Gastrocnemius medialis (tissue), 4 donors: Measurements from ENCODE around the gene PSMD5. TPM values are rescaled to one million over a fixed set of nuclear protein-coding genes. Genes with fewer than 3 reads are reported as not detected.

ENCODE experiments used
- ATAC-seq, 2 donors: fragments of 150-250 bp; one replicate each; pipeline ENCODE4 v1.9.1; 2016
- DNase-seq, 2 donors: peaks; one replicate each; pipeline ENCODE4 v3.0.0-alpha.2; 2019
- H3K27ac ChIP-seq, 4 donors: fragments of 200-600 bp; sonication (generic); 1 replicate in 1 of 4; 2 replicates in 3 of 4; pipeline ENCODE4 v1.5.1; 2016 to 2018; ENCODE audit warnings: mild to moderate bottlenecking in 2 of 4, moderate library complexity in 1 of 4
- H3K27me3 ChIP-seq, 3 donors: fragments of 200-600 bp; sonication (generic) in 2 of 3; 1 replicate in 1 of 3; 2 replicates in 2 of 3; pipeline versions ENCODE4 v1.5.1 to v1.6.0; 2016 to 2019; ENCODE audit warnings: mild to moderate bottlenecking in 1 of 3, moderate library complexity in 1 of 3
- H3K36me3 ChIP-seq, 2 donors: fragments of 200-600 bp; sonication (generic) in 1 of 2; one replicate each; pipeline ENCODE4 v1.5.1; 2017 to 2018
- H3K4me1 ChIP-seq, 2 donors: fragments of 200-600 bp; sonication (generic) in 1 of 2; one replicate each; pipeline ENCODE4 v1.5.1; 2016 to 2017; ENCODE audit warnings: mild to moderate bottlenecking in 2 of 2
- H3K4me3 ChIP-seq, 4 donors: fragments of 200-600 bp; sonication (generic) in 3 of 4; 1 replicate in 1 of 4; 2 replicates in 3 of 4; pipeline ENCODE4 v1.5.1; 2016 to 2019; ENCODE audit warnings: mild to moderate bottlenecking in 2 of 4
- H3K9me3 ChIP-seq, 3 donors: fragments of 200-600 bp; sonication (generic) in 2 of 3; 1 replicate in 1 of 3; 2 replicates in 2 of 3; pipeline ENCODE4 v1.5.1; 2016 to 2019
- CTCF ChIP-seq, 5 experiments: fragments of 450-650 bp in 3 of 5; fragments of 200-600 bp in 2 of 5; sonication (generic) in 2 of 5; IDR thresholded peaks in 4 of 5; conservative IDR thresholded peaks in 1 of 5; 1 replicate in 4 of 5; 2 replicates in 1 of 5; pipeline ENCODE4 v1.5.1; 2016 to 2019; ENCODE audit warnings: antibody characterized with exemption in 5 of 5, mild to moderate bottlenecking in 3 of 5, moderate library complexity in 3 of 5
- POLR2A ChIP-seq, 2 donors: fragments of 450-650 bp; IDR thresholded peaks; one replicate each; pipeline ENCODE4 v1.6.1; 2017; ENCODE audit warnings: antibody characterized with exemption in 2 of 2, mild to moderate bottlenecking in 2 of 2, moderate library complexity in 2 of 2
- in situ Hi-C, 4 donors: fragments of 200-750 bp; cut with MboI; loops; one replicate each; pipeline versions ENCODE4 v1.15.0 to v1.8.0; 2017; ENCODE audit warnings: low sequenced_read_pairs in 4 of 4
- intact Hi-C: fragments of 100-400 bp; cut with DNase I; formaldehyde crosslinking; loops from one replicate; pipeline ENCODE4 v1.15.1; 2023; ENCODE audit warnings: low total_unique reads
- total RNA-seq, 4 donors: library from RNA; depleted of rRNA; stranded (reverse); fragments of >200 nt; gene quantifications; one replicate each; pipeline versions ENCODE4 v1.1.0 to v1.2.3, GENCODE V29; 2016

Gene PSMD5
- total RNA-seq, 4 donors from 2014 or later, result 9.3 to 35.3 (median 12.6) TPM

DNA sequence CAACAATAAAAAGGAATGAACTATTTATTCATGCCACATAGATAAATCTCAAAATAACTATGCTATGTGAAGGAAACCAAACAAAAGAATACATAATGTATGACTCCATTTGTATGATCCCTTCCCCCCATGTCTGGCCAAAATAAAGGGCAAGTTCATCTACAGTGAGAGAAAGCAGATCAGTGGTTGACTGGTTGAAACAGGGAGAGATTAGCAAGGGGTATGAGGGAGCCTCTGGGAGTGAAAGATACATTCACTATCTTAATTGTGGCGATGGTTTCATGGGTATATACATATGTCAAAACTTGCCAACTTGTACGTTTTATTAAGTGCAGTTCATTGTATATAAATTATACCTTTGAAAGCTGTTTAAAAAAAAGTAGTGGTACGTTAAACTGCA is 4.8 kb downstream of the PSMD5 start:
- peaks cover 6 to 14% of the 10 kb centered on the region in 2 donors for H3K4me1 ChIP-seq
- ATAC-seq (no peak), DNase-seq (no peak)
- peaks cover 0 to 4% of the 10 kb centered on the region in 2 donors for H3K36me3 ChIP-seq
- no peak for TF ChIP-seq CTCF (IDR thresholded peaks at IDR 0.05 in 4 of 5, conservative IDR thresholded peaks at IDR 0.05 in 1 of 5)
- no peak for TF ChIP-seq POLR2A (IDR thresholded peaks at IDR 0.05)
- intact Hi-C loops, result no loop called here
- no peak overlapping the region for H3K27ac ChIP-seq
- no peaks in the 10 kb centered on the region for H3K9me3 ChIP-seq
- no peaks in the 10 kb centered on the region for H3K27me3 ChIP-seq
- H3K4me3 ChIP-seq, result no peak overlapping the region
- in situ Hi-C loops, result no loop called here

- H3K4me1 ChIP-seq, result no peaks in the 10 kb centered on the region
- no peaks in the 10 kb centered on the region for H3K9me3 ChIP-seq
- ATAC-seq (peak in 1 of 2 donors; percentile 24), DNase-seq (no peak)
- intact Hi-C loops (no loop called here), in situ Hi-C loops (no loop called here)
- no peak overlapping the region for H3K27ac ChIP-seq
- H3K4me3 ChIP-seq, result no peak overlapping the region
- peaks cover 0 to 47% of the 10 kb centered on the region in 2 donors for H3K36me3 ChIP-seq
- TF ChIP-seq CTCF (IDR thresholded peaks at IDR 0.05 in 4 of 5, conservative IDR thresholded peaks at IDR 0.05 in 1 of 5) (no peak), POLR2A (IDR thresholded peaks at IDR 0.05) (no peak)
- no peaks in the 10 kb centered on the region for H3K27me3 ChIP-seq
Measured at GRCh38 chr9:120833325-120833724, 9.4 kb downstream of the PSMD5 start.

DNA sequence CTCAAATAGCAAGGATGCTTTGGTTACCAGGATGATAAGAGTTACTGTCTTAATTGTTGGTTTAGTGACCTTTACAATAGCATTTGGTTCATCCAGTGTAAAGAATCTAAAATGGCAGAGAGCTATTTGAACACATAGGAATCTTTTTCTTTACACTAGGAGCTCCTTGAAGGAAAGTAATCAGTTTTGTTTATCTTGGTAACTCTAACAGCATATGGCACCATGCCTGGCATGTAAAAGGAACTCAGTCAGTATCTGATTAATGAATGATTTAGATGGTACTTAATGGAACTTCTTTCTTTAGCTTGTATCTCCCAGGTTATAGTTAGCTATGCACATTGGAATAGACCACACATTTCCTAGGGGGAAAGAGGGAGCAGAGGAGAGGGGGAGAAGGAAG is 9.9 kb downstream of the PSMD5 start:
- intact Hi-C loops (no loop called here), in situ Hi-C loops (no loop called here)
- no peak overlapping the region for H3K27ac ChIP-seq
- H3K9me3 ChIP-seq, result no peaks in the 10 kb centered on the region
- TF ChIP-seq POLR2A (IDR thresholded peaks at IDR 0.05) (no peak), CTCF (IDR thresholded peaks at IDR 0.05 in 4 of 5, conservative IDR thresholded peaks at IDR 0.05 in 1 of 5) (no peak)
- H3K36me3 ChIP-seq, result peaks cover 0 to 48% of the 10 kb centered on the region in 2 donors
- H3K4me1 ChIP-seq, result no peaks in the 10 kb centered on the region
- H3K4me3 ChIP-seq, result no peak overlapping the region
- ATAC-seq (no peak), DNase-seq (no peak)
- no peaks in the 10 kb centered on the region for H3K27me3 ChIP-seq

DNA sequence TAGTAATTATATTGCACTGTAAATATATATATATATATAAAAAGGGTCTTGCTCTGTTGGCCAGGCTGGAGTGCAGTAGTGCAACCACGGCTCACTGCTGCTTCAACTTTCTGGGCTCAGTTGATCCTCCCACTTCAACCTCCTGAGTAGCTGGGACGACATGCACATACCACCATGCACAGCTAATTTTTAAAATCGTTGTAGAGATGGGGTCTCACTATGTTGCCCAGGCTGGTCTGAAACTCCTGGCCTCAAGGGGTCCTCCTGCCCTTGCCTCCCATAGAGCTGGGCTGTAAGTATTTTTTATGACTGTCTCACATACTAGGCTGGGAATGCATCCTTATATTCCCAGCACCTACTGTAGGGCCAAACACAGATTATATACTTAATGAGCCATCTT is 11.9 kb downstream of the PSMD5 start:
- DNase-seq (no peak), ATAC-seq (no peak)
- no peaks in the 10 kb centered on the region for H3K27me3 ChIP-seq
- intact Hi-C loops (no loop called here), in situ Hi-C loops (no loop called here)
- no peak overlapping the region for H3K4me3 ChIP-seq
- peaks cover 0 to 63% of the 10 kb centered on the region in 2 donors for H3K36me3 ChIP-seq
- no peak overlapping the region for H3K27ac ChIP-seq
- TF ChIP-seq POLR2A (IDR thresholded peaks at IDR 0.05), result no peak
- TF ChIP-seq CTCF (IDR thresholded peaks at IDR 0.05 in 4 of 5, conservative IDR thresholded peaks at IDR 0.05 in 1 of 5), result no peak
- no peaks in the 10 kb centered on the region for H3K4me1 ChIP-seq
- H3K9me3 ChIP-seq, result no peaks in the 10 kb centered on the region

GRCh38 chr9:120830151-120830550 is 12.6 kb downstream of the PSMD5 start:
- in situ Hi-C loops (no loop called here), intact Hi-C loops (no loop called here)
- TF ChIP-seq POLR2A (IDR thresholded peaks at IDR 0.05) (no peak), CTCF (IDR thresholded peaks at IDR 0.05 in 4 of 5, conservative IDR thresholded peaks at IDR 0.05 in 1 of 5) (no peak)
- ATAC-seq (no peak), DNase-seq (no peak)
- H3K27ac ChIP-seq, result no peak overlapping the region
- peaks cover 0 to 69% of the 10 kb centered on the region in 2 donors for H3K36me3 ChIP-seq
- no peak overlapping the region for H3K4me3 ChIP-seq
- H3K4me1 ChIP-seq, result no peaks in the 10 kb centered on the region
- H3K27me3 ChIP-seq, result no peaks in the 10 kb centered on the region
- no peaks in the 10 kb centered on the region for H3K9me3 ChIP-seq
